8988T (cell line): Measurements from ENCODE around the gene FCF1.

Source experiments
- DNase-seq: peaks from one replicate; pipeline ENCODE4 v3.0.0; 2011

Gene FCF1

GRCh38 chr14:74712499-74713394 is at the start of gene FCF1, which contains the start of gene AREL1:
Gene FCF1 (plus strand): TSS chr14:74713144. CDS start chr14:74713198, 54 bp downstream.
Gene AREL1 (minus strand): TSS chr14:74713080. CDS start chr14:74685615, 27,465 bp downstream.
- peak; percentile 75 for DNase-seq

DNA sequence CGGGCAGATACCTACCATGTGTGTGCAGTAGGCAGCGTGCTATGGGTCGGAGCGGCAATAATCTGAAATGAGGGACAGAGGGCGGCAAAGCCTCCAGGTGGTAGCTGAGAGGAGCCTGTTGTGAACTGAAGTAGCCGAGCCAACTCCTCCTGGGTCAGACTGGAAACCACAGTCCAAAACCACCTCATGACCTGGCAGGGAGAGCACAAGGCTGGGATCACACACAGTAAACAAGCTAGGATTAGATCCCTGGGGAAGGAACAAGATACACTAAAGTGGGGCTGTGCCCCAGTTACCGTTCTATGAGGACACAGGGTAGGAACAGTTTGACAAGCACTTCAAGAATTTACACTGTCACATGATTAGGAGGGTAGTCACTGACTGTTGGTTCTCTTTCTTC is 49.1 kb upstream of the FCF1 start:
- no peak for DNase-seq

DNA sequence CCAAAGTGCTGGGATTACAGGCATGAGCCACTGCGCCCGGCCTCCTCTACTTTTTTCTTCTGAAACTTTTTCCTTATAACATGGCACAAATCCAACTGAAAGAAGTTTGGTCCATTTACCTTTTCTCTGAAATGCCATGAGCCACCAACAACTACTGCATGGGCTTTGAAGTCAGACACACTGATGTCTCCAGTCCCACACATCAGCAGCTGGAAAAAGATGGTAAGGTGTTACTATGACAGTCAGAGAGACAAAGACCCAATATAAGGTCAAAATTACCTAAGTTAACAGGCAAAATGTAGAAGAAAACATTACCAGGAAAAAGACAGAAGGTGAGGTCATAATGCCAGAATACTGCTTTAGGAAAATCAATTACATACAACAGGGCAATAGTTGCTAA is 48.2 kb upstream of the FCF1 start:
- DNase-seq = no peak

GRCh38 chr14:74667758-74668157 is 45.2 kb upstream of the FCF1 start:
- no peak for DNase-seq

- no peak for DNase-seq
Measured at GRCh38 chr14:74669256-74669655, 43.7 kb upstream of the FCF1 start.

DNA sequence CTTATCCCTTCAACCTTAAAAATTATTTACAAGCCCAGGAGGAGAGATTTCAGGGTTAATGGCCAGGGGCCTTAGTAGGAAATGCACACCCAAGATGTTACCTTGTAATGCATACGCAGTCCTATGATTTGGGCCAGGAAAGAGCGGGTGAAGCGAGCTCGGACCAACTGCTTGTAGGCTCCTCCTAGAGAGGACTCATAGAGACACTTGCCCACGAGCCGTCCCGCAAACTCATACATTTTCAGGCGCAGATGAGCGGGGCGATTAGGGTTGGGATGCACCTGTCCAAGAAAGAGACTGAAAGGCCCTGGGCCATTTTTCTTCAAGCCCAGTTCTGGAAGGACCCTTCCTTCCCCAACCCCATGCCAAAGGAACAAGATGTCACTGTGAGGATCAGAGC is 43.1 kb upstream of the FCF1 start:
- no peak for DNase-seq

- no peak for DNase-seq
Measured at GRCh38 chr14:74670726-74671411, 42.1 kb upstream of the FCF1 start.

DNA sequence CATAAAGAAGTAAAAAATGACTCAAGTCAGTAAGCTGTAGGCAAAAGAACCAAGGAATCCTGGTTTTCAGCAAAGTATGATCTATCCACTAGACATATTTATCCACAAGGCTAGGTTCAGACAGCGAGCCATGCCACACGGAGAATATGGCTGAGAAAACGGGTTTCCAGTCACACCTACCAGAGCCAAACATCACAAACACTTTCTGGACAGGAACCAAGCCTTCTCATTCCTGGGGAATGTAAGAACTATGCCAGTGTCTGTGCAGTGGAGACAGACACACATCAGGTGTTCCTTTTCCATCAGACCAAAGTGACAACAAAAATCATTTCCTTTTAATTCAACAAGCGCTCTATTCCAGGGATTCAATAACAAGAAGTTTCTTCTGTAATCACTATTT is 41.2 kb upstream of the FCF1 start:
- DNase-seq = peak; percentile 46

- no peak for DNase-seq
Measured at GRCh38 chr14:74673768-74674167, 39.2 kb upstream of the FCF1 start.

DNA sequence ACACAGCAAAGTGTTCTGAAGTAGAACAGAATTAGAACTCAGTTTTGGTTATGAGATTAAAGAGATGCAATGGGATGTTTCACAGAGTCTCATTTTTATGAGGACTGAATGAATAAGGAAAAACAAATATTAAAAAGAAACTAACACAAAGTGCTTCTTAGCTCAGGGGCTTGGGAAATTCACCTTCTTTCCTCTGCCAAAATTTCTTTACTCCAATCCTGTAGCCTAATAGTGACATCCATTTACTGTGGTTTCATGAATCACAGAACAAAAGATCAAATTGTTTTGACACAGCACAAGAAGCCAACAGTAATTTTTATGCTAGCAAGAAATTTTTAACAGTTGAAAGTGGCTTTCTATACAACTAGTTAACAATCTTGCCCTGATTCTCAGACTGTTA is 37.7 kb upstream of the FCF1 start:
- no peak for DNase-seq

DNA sequence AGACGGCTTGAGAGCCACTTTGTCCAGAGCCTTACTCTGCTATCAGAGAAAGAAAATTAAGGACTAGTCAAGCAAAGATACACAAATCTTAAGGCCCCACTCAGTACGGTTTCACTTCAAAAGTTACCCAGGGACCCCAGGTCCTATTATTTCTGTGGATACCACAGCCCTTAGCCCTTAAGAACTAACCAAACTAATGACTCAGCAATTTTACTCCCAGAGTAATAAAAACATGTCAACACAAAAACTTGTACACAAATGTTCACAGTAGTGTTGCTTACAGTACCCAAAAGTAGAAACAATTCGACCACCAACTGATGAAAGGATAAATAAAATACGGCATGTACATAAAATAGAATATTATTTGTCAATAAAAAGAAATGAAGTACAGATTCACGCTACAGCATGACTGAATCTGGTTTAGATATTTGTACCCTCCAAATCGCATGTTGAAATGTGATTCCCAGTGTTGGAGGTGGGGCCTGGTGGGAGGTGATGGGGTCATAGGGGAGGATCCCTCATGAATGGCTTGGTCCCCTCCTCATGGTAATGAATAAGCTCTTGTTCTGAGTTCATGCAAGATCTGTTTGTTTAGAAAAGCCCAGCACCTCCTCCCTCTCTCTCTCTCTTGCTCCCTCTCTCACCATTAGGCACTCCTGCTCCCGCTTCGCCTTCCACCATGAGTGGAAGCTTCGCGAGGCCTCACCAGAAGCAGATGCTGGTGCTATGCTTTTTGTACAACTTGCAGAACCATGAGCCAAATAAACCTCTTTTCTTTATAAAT is 30.6 kb upstream of the FCF1 start:
- no peak for DNase-seq

DNA sequence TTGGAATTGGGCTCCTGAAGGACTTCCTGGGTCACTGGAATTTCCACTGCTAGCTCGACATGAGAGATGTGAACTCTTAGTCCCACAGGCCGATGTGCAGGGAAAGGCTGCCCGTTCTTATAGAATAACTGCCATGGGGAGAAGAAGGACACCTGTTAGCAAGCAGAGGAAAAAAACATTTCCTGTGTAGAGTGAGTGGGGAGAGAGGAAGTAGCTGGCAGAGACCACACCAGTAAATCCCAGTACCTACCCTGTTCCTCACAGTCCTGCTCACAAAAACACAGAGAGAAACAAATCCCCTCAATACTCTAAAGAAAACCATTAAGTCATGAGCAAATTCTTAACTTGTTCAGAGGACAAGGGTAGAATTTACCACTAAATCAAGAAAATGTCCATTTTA is 29.5 kb upstream of the FCF1 start:
- no peak for DNase-seq

- no peak for DNase-seq
Measured at GRCh38 chr14:74684434-74684833, 28.5 kb upstream of the FCF1 start.

GRCh38 chr14:74685056-74685455 is 27.9 kb upstream of the FCF1 start:
- no peak for DNase-seq

- DNase-seq = no peak
Measured at GRCh38 chr14:74685921-74686678, 26.8 kb upstream of the FCF1 start.

DNA sequence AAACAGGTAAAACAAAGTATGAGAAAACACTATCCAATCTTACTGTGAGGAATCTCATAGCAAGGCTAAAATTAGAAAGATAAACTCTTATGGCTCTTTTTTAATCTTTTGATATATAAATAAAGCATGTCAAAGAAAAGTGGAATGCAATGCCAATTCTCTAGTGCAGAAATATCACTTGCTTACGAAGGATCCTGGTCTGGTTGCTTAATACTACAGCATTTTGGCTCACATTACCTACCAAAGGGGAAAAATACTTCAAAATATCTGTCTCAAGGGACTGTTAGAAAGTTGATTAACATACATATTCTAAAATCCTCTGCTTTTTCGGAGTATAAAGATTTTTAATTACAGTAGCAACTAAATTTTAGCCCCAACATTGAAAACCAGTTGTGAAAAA is 21.5 kb upstream of the FCF1 start:
- DNase-seq = no peak

GRCh38 chr14:74693191-74693590 is 19.8 kb upstream of the FCF1 start:
- no peak for DNase-seq

DNA sequence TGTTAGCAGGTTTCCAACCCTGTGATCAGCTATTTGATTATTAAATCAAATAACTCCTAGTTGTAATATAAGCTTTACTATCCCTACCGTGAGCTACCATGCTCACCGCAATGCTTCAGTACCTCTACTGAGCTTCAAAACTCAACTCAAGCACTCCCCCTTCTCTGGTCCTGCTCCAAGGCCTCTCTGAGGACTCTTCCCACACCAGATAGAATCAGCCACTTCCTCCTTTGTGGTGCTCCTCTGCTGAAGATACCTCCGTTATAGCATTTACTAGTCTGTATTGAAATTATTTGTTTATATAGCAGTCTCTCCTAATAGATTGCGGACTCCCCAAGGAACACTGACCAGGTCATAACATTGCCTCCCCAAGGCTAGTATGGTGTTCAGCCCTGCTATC is 17.5 kb upstream of the FCF1 start:
- DNase-seq = no peak

DNA sequence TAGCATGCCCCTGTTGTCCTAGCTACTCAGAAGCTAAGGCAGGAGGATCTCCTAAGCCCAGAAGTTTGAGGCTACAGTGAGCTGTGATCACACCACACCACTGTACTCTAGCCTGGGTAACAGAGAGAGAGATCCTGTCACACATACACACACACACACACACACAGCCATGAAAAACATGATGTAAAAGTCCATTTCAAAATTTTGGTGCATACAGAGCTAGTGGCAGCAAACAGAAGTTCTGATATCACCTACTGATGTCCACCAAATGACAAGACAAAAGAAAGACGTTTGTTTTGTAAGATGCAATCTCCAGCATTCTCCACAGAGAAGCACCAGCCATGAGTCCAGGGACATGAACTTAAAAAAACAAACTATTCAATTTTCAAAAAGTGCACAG is 15.9 kb upstream of the FCF1 start:
- no peak for DNase-seq

- DNase-seq = no peak
Measured at GRCh38 chr14:74697543-74697942, 15.4 kb upstream of the FCF1 start.

GRCh38 chr14:74697976-74698375 is 15.0 kb upstream of the FCF1 start:
- no peak for DNase-seq

DNA sequence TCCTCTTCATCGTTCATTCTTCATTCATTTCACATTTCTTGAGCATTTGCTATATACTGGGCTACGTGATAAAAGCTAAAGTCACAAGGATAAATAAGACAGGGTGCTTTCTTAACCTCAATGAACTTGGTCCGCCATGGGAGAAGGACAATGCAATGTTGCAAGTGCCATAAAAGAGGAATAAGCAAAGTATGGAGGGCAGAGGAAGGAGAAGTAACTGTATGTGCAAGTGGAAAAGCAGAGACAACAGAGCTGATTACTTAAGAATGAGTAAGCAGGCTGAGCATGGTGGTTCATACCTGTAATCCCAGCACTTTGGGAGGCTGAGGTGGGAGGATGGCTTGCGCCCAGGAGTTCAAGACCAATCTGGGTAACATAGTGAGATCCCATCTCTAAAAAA is 14.5 kb upstream of the FCF1 start:
- DNase-seq = no peak

GRCh38 chr14:74702293-74702692 is 10.7 kb upstream of the FCF1 start:
- no peak for DNase-seq
